ENCODE measurements around the gene GRIP1. TPM values are rescaled to one million over a fixed set of nuclear protein-coding genes. Genes with fewer than 3 reads are reported as not detected.

Gene GRIP1
- total RNA-seq, 2 experiments from 2014 or later, result 5.4 TPM

- ChIA-PET POLR2A (no interaction called here), CTCF (no interaction called here)
- Histone ChIP-seq H3K4me3 (ENCODE audit: low read length) (no peak overlapping the region), H3K27ac (ENCODE audit: low read depth in 1 of 2, low read length in 2 of 2) (no peak overlapping the region), H3K4me1 (ENCODE audit: insufficient read depth, low read length) (no peaks in the 10 kb centered on the region), H3K9me3 (ENCODE audit: control insufficient read depth in 1 of 2, insufficient read depth in 1 of 2, low read length in 2 of 2) (no peaks in the 10 kb centered on the region), H3K27me3 (ENCODE audit: control insufficient read depth in 1 of 2, insufficient read depth in 2 of 2, low read length in 2 of 2) (no peaks in the 10 kb centered on the region), H3K36me3 (ENCODE audit: insufficient read depth, low read length) (no peaks in the 10 kb centered on the region)
- H3K4me1 Mint-ChIP-seq (ENCODE audit: low read depth), result no peaks in the 10 kb centered on the region
- no peak overlapping the region for H3K4me3 Mint-ChIP-seq
- DNase-seq (no peak), ATAC-seq (ENCODE audit: poor library complexity) (no peak)
- H3K27ac Mint-ChIP-seq, result no peak overlapping the region
- no peaks in the 10 kb centered on the region for H3K9me3 Mint-ChIP-seq
- H3K36me3 Mint-ChIP-seq (ENCODE audit: low read depth), result no peaks in the 10 kb centered on the region
- no peaks in the 10 kb centered on the region for H3K27me3 Mint-ChIP-seq
- intact Hi-C loops (cut with DNase I, micrococcal nuclease), result no loop called here
- TF ChIP-seq CTCF (IDR thresholded peaks at IDR 0.05), result no peak
These were observed 50.9 kb downstream of the GRIP1 start for GRCh38 chr12:66627988-66628317.

- no peak overlapping the region for H3K27ac ChIP-seq (ENCODE audit: low read depth in 1 of 2, low read length in 2 of 2)
- Mint-ChIP-seq H3K27me3 (no peaks in the 10 kb centered on the region), H3K4me1 (ENCODE audit: low read depth) (no peaks in the 10 kb centered on the region), H3K9me3 (no peaks in the 10 kb centered on the region), H3K27ac (no peak overlapping the region), H3K4me3 (no peak overlapping the region), H3K36me3 (ENCODE audit: low read depth) (no peaks in the 10 kb centered on the region)
- intact Hi-C loops (cut with DNase I, micrococcal nuclease), result no loop called here
- POLR2A ChIA-PET, result no interaction called here
- DNase-seq (no peak), ATAC-seq (ENCODE audit: poor library complexity) (no peak)
- H3K36me3 ChIP-seq (ENCODE audit: insufficient read depth, low read length), result no peaks in the 10 kb centered on the region
- CTCF ChIA-PET, result no interaction called here
- no peaks in the 10 kb centered on the region for H3K27me3 ChIP-seq (ENCODE audit: control insufficient read depth in 1 of 2, insufficient read depth in 2 of 2, low read length in 2 of 2)
- H3K9me3 ChIP-seq (ENCODE audit: control insufficient read depth in 1 of 2, insufficient read depth in 1 of 2, low read length in 2 of 2), result no peaks in the 10 kb centered on the region
- H3K4me1 ChIP-seq (ENCODE audit: insufficient read depth, low read length), result no peaks in the 10 kb centered on the region
- TF ChIP-seq CTCF (IDR thresholded peaks at IDR 0.05), result no peak
- no peak overlapping the region for H3K4me3 ChIP-seq (ENCODE audit: low read length)
These were observed 51.4 kb downstream of the GRIP1 start for GRCh38 chr12:66627270-66627987.

- Mint-ChIP-seq H3K36me3 (ENCODE audit: low read depth) (no peaks in the 10 kb centered on the region), H3K4me3 (no peak overlapping the region), H3K4me1 (ENCODE audit: low read depth) (no peaks in the 10 kb centered on the region), H3K27me3 (no peaks in the 10 kb centered on the region), H3K27ac (no peak overlapping the region), H3K9me3 (no peaks in the 10 kb centered on the region)
- H3K27me3 ChIP-seq (ENCODE audit: control insufficient read depth in 1 of 2, insufficient read depth in 2 of 2, low read length in 2 of 2), result no peaks in the 10 kb centered on the region
- intact Hi-C loops (cut with DNase I, micrococcal nuclease), result no loop called here
- ATAC-seq (ENCODE audit: poor library complexity), result no peak
- H3K27ac ChIP-seq (ENCODE audit: low read depth in 1 of 2, low read length in 2 of 2), result no peak overlapping the region
- H3K9me3 ChIP-seq (ENCODE audit: control insufficient read depth in 1 of 2, insufficient read depth in 1 of 2, low read length in 2 of 2), result no peaks in the 10 kb centered on the region
- H3K36me3 ChIP-seq (ENCODE audit: insufficient read depth, low read length), result no peaks in the 10 kb centered on the region
- H3K4me3 ChIP-seq (ENCODE audit: low read length), result no peak overlapping the region
- no peaks in the 10 kb centered on the region for H3K4me1 ChIP-seq (ENCODE audit: insufficient read depth, low read length)
- TF ChIP-seq CTCF (IDR thresholded peaks at IDR 0.05), result no peak
- no peak for DNase-seq
- POLR2A ChIA-PET, result no interaction called here
- CTCF ChIA-PET, result no interaction called here
These were observed 54.1 kb downstream of the GRIP1 start for GRCh38 chr12:66624806-66625205.

All from CD4-positive, alpha-beta T cell (primary cell).